GM12875 (cell line): ENCODE data around the gene GJB3.
"Not testable (repeated sequence)": the region's sequence is repeated elsewhere in the genome, so short reads cannot be mapped to it uniquely, and the experiment has no call there.

ENCODE experiments used
- H3K4me3 ChIP-seq: one replicate; pipeline ENCODE4 v1.5.1; 2011; ENCODE audit warnings: low read depth, low read length, control low read depth
- TF ChIP-seq, protein P1 (sequence below): IDR thresholded peaks from 2 replicates; pipeline ENCODE4 v1.5.1; 2011; ENCODE audit warnings: low read depth, mild to moderate bottlenecking, control low read depth, inconsistent platforms, low read length, moderate library complexity, borderline replicate concordance; ENCODE audit not compliant: insufficient read depth

The GJB3 gene

DNA sequence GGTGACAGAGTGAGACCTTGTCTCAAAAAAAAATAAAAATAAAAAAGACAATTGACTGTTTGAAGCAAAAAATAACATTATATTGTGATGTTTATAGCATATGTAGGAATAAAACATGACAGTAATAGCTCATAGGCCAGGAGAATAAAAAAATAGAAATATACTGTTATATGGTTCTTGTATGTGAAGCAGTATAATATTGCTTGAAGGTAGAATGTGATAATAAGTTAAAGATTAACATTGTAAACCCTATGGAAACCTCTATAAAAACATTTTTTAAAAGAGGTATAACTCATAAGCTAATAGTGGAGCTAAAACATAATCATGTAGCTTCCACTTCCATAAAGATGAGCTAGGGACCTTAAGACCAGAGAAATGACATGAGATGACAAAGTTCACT is 35.3 kb downstream of the GJB3 start:
- H3K4me3 ChIP-seq: no peak overlapping the region
- TF ChIP-seq, protein P1, sequence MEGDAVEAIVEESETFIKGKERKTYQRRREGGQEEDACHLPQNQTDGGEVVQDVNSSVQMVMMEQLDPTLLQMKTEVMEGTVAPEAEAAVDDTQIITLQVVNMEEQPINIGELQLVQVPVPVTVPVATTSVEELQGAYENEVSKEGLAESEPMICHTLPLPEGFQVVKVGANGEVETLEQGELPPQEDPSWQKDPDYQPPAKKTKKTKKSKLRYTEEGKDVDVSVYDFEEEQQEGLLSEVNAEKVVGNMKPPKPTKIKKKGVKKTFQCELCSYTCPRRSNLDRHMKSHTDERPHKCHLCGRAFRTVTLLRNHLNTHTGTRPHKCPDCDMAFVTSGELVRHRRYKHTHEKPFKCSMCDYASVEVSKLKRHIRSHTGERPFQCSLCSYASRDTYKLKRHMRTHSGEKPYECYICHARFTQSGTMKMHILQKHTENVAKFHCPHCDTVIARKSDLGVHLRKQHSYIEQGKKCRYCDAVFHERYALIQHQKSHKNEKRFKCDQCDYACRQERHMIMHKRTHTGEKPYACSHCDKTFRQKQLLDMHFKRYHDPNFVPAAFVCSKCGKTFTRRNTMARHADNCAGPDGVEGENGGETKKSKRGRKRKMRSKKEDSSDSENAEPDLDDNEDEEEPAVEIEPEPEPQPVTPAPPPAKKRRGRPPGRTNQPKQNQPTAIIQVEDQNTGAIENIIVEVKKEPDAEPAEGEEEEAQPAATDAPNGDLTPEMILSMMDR: no peak

DNA sequence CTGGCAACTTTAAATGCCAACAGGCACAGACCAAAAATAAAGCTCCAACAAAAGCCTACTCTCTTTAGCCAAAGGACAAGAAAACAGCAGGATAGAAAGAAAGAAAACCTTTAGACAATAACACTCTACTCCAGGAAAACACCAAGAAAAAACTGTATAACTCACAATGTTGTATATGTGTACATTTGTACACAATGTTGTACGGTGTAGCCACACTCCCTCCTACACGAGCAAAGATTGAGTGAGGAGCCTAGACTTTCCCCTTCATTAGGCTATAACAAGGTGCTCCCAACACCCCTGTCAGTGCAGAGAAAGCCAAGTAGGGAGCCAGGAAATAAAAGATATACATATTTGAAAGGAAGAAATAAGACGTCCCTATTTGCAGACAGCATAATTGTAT is 35.8 kb downstream of the GJB3 start:
- TF ChIP-seq, protein P1: no peak

GRCh38 chr1:34818862-34819261 is 37.8 kb downstream of the GJB3 start:
- H3K4me3 ChIP-seq: not testable (repeated sequence)

More for the DNA sequence above, 35.8 kb downstream of the GJB3 start:
- H3K4me3 ChIP-seq: no peak overlapping the region

DNA sequence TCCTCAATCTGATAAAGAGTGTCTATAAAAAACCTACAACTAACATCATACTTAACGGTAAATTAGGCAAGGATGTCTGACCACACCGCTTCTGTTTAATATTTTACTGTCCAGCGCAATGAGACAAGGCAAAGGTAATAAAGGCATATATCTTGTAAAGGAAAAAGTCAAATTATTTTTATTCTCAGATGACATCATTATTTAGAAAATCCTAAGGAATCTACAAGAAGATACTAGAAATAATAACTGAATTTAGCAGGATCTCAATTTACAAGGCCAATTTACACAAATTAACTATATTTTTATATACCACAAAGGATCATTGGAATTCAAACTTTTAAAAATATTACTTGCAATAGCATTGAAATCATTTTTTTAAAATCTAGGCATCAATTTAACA is 41.2 kb downstream of the GJB3 start:
- no peak overlapping the region for H3K4me3 ChIP-seq
- TF ChIP-seq, protein P1: no peak

- TF ChIP-seq, protein P1: no peak
- no peak overlapping the region for H3K4me3 ChIP-seq
These were observed 43.9 kb downstream of the GJB3 start for GRCh38 chr1:34824817-34825454.

GRCh38 chr1:34825455-34826091 is 44.6 kb downstream of the GJB3 start:
- H3K4me3 ChIP-seq: no peak overlapping the region

GRCh38 chr1:34827341-34827941 is 46.4 kb downstream of the GJB3 start:
- TF ChIP-seq, protein P1: no peak
- H3K4me3 ChIP-seq: no peak overlapping the region

More at GRCh38 chr1:34825455-34826091, 44.6 kb downstream of the GJB3 start:
- TF ChIP-seq, protein P1: no peak
